NCI-H524 (cell line): ENCODE data around the gene NUDT14.

ENCODE experiments used
- DNase-seq, 2 experiments: peaks; one replicate each; lab custom pipeline; 2025; lab: John Stamatoyannopoulos, UW

NUDT14 gene

GRCh38 chr14:105146976-105147635 lies 34.0 kb downstream of the NUDT14 start:
- DNase-seq, result no peak

- no peak for DNase-seq
Observed at GRCh38 chr14:105146181-105146975, 34.7 kb downstream of the NUDT14 start.

GRCh38 chr14:105145381-105146180 lies 35.5 kb downstream of the NUDT14 start:
- no peak for DNase-seq

- no peak for DNase-seq
Observed at GRCh38 chr14:105144666-105145380, 36.3 kb downstream of the NUDT14 start.

- no peak for DNase-seq
Observed at GRCh38 chr14:105144026-105144665, 37.0 kb downstream of the NUDT14 start.

- DNase-seq, result no peak
Observed at GRCh38 chr14:105143451-105144025, 37.6 kb downstream of the NUDT14 start.

- DNase-seq, result no peak
Observed at GRCh38 chr14:105142651-105143450, 38.3 kb downstream of the NUDT14 start.

GRCh38 chr14:105141486-105142281 lies 39.4 kb downstream of the NUDT14 start:
- no peak for DNase-seq

- no peak for DNase-seq
Observed at GRCh38 chr14:105141026-105141425, 40.1 kb downstream of the NUDT14 start.

GRCh38 chr14:105140581-105140980 lies 40.5 kb downstream of the NUDT14 start:
- DNase-seq, result no peak

GRCh38 chr14:105139831-105140239 lies 41.3 kb downstream of the NUDT14 start:
- DNase-seq, result no peak

- DNase-seq, result no peak
Observed at GRCh38 chr14:105139212-105139825, 41.8 kb downstream of the NUDT14 start.

GRCh38 chr14:105138551-105139111 lies 42.5 kb downstream of the NUDT14 start:
- DNase-seq, result no peak

- DNase-seq, result no peak
Observed at GRCh38 chr14:105138021-105138541, 43.0 kb downstream of the NUDT14 start.

GRCh38 chr14:105137481-105138020 lies 43.6 kb downstream of the NUDT14 start:
- DNase-seq, result no peak

- no peak for DNase-seq
Observed at GRCh38 chr14:105136401-105137322, 44.5 kb downstream of the NUDT14 start.
